Stimulated activated CD4-positive, alpha-beta T cell treated with anti-CD3 and anti-CD28 coated beads, Interleukin-12 subunit alpha, Interleukin-12 subunit beta, amount 100 ng/mL, for 48 hours (primary cell): ENCODE measurements around the gene LPAR1.
"Not testable (repeated sequence)": the region's sequence is repeated elsewhere in the genome, so short reads cannot be mapped to it uniquely, and the experiment has no call there.

ENCODE experiments used
- DNase-seq, 3 donors: peaks; one replicate each; pipeline ENCODE4 v3.0.0-alpha.2; 2020; ENCODE audit warnings: low read depth in 2 of 3, low spot score in 1 of 3

The LPAR1 gene

GRCh38 chr9:110826400-110826799 is 211.9 kb downstream of the LPAR1 start:
- DNase-seq: not testable (repeated sequence)

GRCh38 chr9:110825950-110826349 is 212.3 kb downstream of the LPAR1 start:
- no peak for DNase-seq

GRCh38 chr9:110825129-110825528 is 213.1 kb downstream of the LPAR1 start:
- DNase-seq: not testable (repeated sequence)
